H1 (cell line): ENCODE data around the gene RHD.

Experiments used
- BRCA1 ChIP-seq: IDR thresholded peaks from 2 replicates; pipeline ENCODE4 v1.6.1; 2012; ENCODE audit warnings: low read depth, low read length, improper control_type of control experiment
- CBX8 ChIP-seq: fragments of 300-800, 300-1000 bp; sonication (generic); IDR thresholded peaks from 2 replicates; pipeline ENCODE4 v1.7.1; 2016; ENCODE audit warnings: low read depth, low read length, borderline replicate concordance
- CHD7 ChIP-seq: fragments of 300-600 bp; sonication (generic); IDR thresholded peaks from 2 replicates; pipeline ENCODE4 v1.7.1; 2012; ENCODE audit warnings: low read length, moderate library complexity, mild to moderate bottlenecking, inconsistent platforms; ENCODE audit not compliant: insufficient replicate concordance
- CREB1 ChIP-seq: IDR thresholded peaks from 2 replicates; pipeline ENCODE4 v1.6.1; 2012; ENCODE audit warnings: inconsistent platforms
- CTCF ChIP-seq, 3 experiments: IDR thresholded peaks; 1 replicate in 2 of 3; 2 replicates in 1 of 3; pipeline versions ENCODE4 v1.5.1 to v1.6.1; 2011; ENCODE audit warnings: low read length in 3 of 3, mild to moderate bottlenecking in 3 of 3, inconsistent platforms in 2 of 3, low read depth in 1 of 3, moderate library complexity in 1 of 3; ENCODE audit not compliant: insufficient read depth in 1 of 3; ENCODE audit errors: control extremely low read depth in 1 of 3
- HDAC6 ChIP-seq: IDR thresholded peaks from one replicate; pipeline ENCODE4 v1.7.1; 2012; ENCODE audit warnings: low read depth, mild to moderate bottlenecking, inconsistent platforms, low read length, moderate library complexity
- POLR2A ChIP-seq, 2 experiments: IDR thresholded peaks; 1 replicate in 1 of 2; 2 replicates in 1 of 2; pipeline ENCODE4 v1.6.1; 2011; ENCODE audit warnings: low read depth in 2 of 2, low read length in 2 of 2, mild to moderate bottlenecking in 2 of 2; ENCODE audit errors: control extremely low read depth in 1 of 2
- POLR2AphosphoS5 ChIP-seq: IDR thresholded peaks from 2 replicates; pipeline ENCODE4 v1.6.1; 2011; ENCODE audit warnings: low read depth, low read length
- SIN3A ChIP-seq, 2 experiments: IDR thresholded peaks in 1 of 2; conservative IDR thresholded peaks in 1 of 2; 2 replicates each; pipeline ENCODE4 v1.6.1; 2011 to 2012; ENCODE audit warnings: low read length in 2 of 2, improper control_type of control experiment in 1 of 2, low read depth in 1 of 2, mild to moderate bottlenecking in 1 of 2
- SP2 ChIP-seq: IDR thresholded peaks from 2 replicates; pipeline ENCODE4 v1.6.1; 2012; ENCODE audit warnings: mild to moderate bottlenecking, low read length, inconsistent platforms

GRCh38 chr1:25256578-25256965, 15.7 kb upstream of the RHD start:
- no peak for TF ChIP-seq CTCF (IDR thresholded peaks at IDR 0.05; ENCODE audit: control extremely low read depth in 1 of 3, insufficient read depth in 1 of 3, low read depth in 1 of 3, low read length in 3 of 3)
- no peak for TF ChIP-seq CHD7
- TF ChIP-seq SIN3A (conservative IDR thresholded peaks at IDR 0.05 in 1 of 2, IDR thresholded peaks at IDR 0.05 in 1 of 2; ENCODE audit: low read depth in 1 of 2, low read length in 2 of 2): no peak
- no peak for TF ChIP-seq POLR2A (IDR thresholded peaks at IDR 0.05; ENCODE audit: control extremely low read depth in 1 of 2, low read depth in 2 of 2, low read length in 2 of 2)
- no peak for TF ChIP-seq POLR2AphosphoS5
- TF ChIP-seq CREB1: no peak
- no peak for TF ChIP-seq SP2
- no peak for TF ChIP-seq BRCA1
- no peak for TF ChIP-seq HDAC6
- TF ChIP-seq CBX8: no peak
